Neural progenitor cell (in vitro differentiated cells): ENCODE measurements around the gene BIN2. TPM values are rescaled to one million over a fixed set of nuclear protein-coding genes. Genes with fewer than 3 reads are reported as not detected.

Source experiments
- DNase-seq: peaks from one replicate; pipeline ENCODE4 v3.0.0-alpha.2; 2016; ENCODE audit warnings: low spot score
- H2AFZ ChIP-seq: fragments of 200-600 bp; sonication (generic); replicated peaks from 2 replicates; pipeline ENCODE4 v1.6.1; 2016; ENCODE audit warnings: antibody characterized with exemption
- H3F3A ChIP-seq: fragments of 200-600 bp; sonication (generic); 2 replicates; pipeline ENCODE4 v1.6.1; 2016; ENCODE audit warnings: antibody characterized with exemption, low read depth
- H3K27ac ChIP-seq: fragments of 200-600 bp; sonication (generic); 2 replicates; pipeline ENCODE4 v1.5.1; 2016; ENCODE audit warnings: mild to moderate bottlenecking
- H3K27me3 ChIP-seq: fragments of 200-600 bp; sonication (generic); 2 replicates; pipeline ENCODE4 v1.6.1; 2016; ENCODE audit warnings: mild to moderate bottlenecking, moderate library complexity
- H3K36me3 ChIP-seq: fragments of 200-600 bp; sonication (generic); 2 replicates; pipeline ENCODE4 v1.5.1; 2016
- H3K4me1 ChIP-seq: fragments of 200-600 bp; sonication (generic); 2 replicates; pipeline ENCODE4 v1.6.1; 2016; ENCODE audit warnings: mixed run types
- H3K4me2 ChIP-seq: fragments of 200-600 bp; sonication (generic); 2 replicates; pipeline ENCODE4 v1.6.1; 2016
- H3K4me3 ChIP-seq: fragments of 200-600 bp; sonication (generic); 2 replicates; pipeline ENCODE4 v1.5.1; 2016
- H3K79me2 ChIP-seq: fragments of 200-600 bp; sonication (generic); 2 replicates; pipeline ENCODE4 v1.6.1; 2016; ENCODE audit warnings: low read depth
- H3K9ac ChIP-seq: fragments of 200-600 bp; sonication (generic); 2 replicates; pipeline ENCODE4 v1.6.1; 2016
- H3K9me3 ChIP-seq: fragments of 200-600 bp; sonication (generic); 2 replicates; pipeline ENCODE4 v1.5.1; 2016; ENCODE audit warnings: low read depth
- H4K20me1 ChIP-seq: fragments of 200-600 bp; sonication (generic); 2 replicates; pipeline ENCODE4 v1.6.1; 2016; ENCODE audit warnings: low read depth
- H3K27ac Mint-ChIP-seq: 3 replicates; pipeline ENCODE4 v1.8.0; 2021; ENCODE audit warnings: mixed read lengths
- H3K27me3 Mint-ChIP-seq: 2 replicates; pipeline ENCODE4 v1.8.0; 2022; ENCODE audit warnings: low read depth, mild to moderate bottlenecking, inconsistent platforms, moderate library complexity, mixed read lengths; ENCODE audit not compliant: insufficient read depth
- H3K36me3 Mint-ChIP-seq: 3 replicates; pipeline ENCODE4 v1.8.0; 2021; ENCODE audit warnings: mixed read lengths
- H3K4me1 Mint-ChIP-seq: 3 replicates; pipeline ENCODE4 v1.8.0; 2021; ENCODE audit warnings: mixed read lengths
- H3K4me3 Mint-ChIP-seq: 3 replicates; pipeline ENCODE4 v1.8.0; 2021; ENCODE audit warnings: mild to moderate bottlenecking, moderate library complexity, mixed read lengths
- H3K9me3 Mint-ChIP-seq: 3 replicates; pipeline ENCODE4 v1.8.0; 2020; ENCODE audit warnings: mixed read lengths
- EZH2 ChIP-seq: fragments of 200-600 bp; sonication (generic); IDR thresholded peaks from 2 replicates; pipeline ENCODE4 v1.6.1; 2017; ENCODE audit warnings: antibody characterized with exemption, mild to moderate bottlenecking, moderate library complexity
- EZH2phosphoT487 ChIP-seq: fragments of 200-600 bp; sonication (generic); IDR thresholded peaks from 2 replicates; pipeline ENCODE4 v1.6.1; 2017; ENCODE audit warnings: antibody characterized with exemption
- total RNA-seq: library from RNA; depleted of rRNA; stranded (reverse); fragments of >200 nt; gene quantifications from 2 replicates; pipeline ENCODE4 v1.2.3, GENCODE V29; 2015; ENCODE audit warnings: low replicate concordance
- TF ChIP-seq, protein P1 (sequence below): fragments of 200-600 bp; sonication (generic); IDR thresholded peaks from 2 replicates; pipeline ENCODE4 v1.5.1; 2017; ENCODE audit warnings: antibody characterized with exemption, mild to moderate bottlenecking

Gene BIN2
- total RNA-seq, 1 donor from 2014 or later, result 0.52 TPM

- H2AFZ ChIP-seq, result peak within 1 kb of the TSS; percentile 88
- no peaks in the 10 kb centered on the region for H3K36me3 ChIP-seq
- peak within 1 kb of the TSS; percentile 55 for H3K4me3 ChIP-seq
- H3K4me1 Mint-ChIP-seq, result peaks cover 8% of the 10 kb centered on the region
- no peaks in the 10 kb centered on the region for H3K9me3 Mint-ChIP-seq
- H3K4me3 Mint-ChIP-seq, result peak within 1 kb of the TSS; percentile 93
- H3F3A ChIP-seq, result peaks cover 20% of the 10 kb centered on the region
- H3K27me3 Mint-ChIP-seq, result peaks cover 23% of the 10 kb centered on the region
- H3K27ac ChIP-seq, result no peak within 1 kb of the TSS
- TF ChIP-seq EZH2phosphoT487 (peak; percentile 10), EZH2 (peak; percentile 68)
- TF ChIP-seq, protein P1, sequence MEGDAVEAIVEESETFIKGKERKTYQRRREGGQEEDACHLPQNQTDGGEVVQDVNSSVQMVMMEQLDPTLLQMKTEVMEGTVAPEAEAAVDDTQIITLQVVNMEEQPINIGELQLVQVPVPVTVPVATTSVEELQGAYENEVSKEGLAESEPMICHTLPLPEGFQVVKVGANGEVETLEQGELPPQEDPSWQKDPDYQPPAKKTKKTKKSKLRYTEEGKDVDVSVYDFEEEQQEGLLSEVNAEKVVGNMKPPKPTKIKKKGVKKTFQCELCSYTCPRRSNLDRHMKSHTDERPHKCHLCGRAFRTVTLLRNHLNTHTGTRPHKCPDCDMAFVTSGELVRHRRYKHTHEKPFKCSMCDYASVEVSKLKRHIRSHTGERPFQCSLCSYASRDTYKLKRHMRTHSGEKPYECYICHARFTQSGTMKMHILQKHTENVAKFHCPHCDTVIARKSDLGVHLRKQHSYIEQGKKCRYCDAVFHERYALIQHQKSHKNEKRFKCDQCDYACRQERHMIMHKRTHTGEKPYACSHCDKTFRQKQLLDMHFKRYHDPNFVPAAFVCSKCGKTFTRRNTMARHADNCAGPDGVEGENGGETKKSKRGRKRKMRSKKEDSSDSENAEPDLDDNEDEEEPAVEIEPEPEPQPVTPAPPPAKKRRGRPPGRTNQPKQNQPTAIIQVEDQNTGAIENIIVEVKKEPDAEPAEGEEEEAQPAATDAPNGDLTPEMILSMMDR, result peak; percentile 15
- peak within 1 kb of the TSS; percentile 89 for H3K4me2 ChIP-seq
- no peaks in the 10 kb centered on the region for H4K20me1 ChIP-seq
- H3K9me3 ChIP-seq, result no peaks in the 10 kb centered on the region
- H3K36me3 Mint-ChIP-seq, result no peaks in the 10 kb centered on the region
- peaks cover 16% of the 10 kb centered on the region for H3K4me1 ChIP-seq
- peaks cover 17% of the 10 kb centered on the region for H3K27me3 ChIP-seq
- H3K79me2 ChIP-seq, result no peaks in the 10 kb centered on the region
- DNase-seq, result peak; percentile 89
- no peak within 1 kb of the TSS for H3K27ac Mint-ChIP-seq
- H3K9ac ChIP-seq, result no peak within 1 kb of the TSS
Observed at GRCh38 chr12:51270067-51270950, 53.7 kb downstream of the BIN2 start, which contains the start of gene SMAGP. TSS of gene SMAGP (minus strand) at chr12:51270415. CDS start at chr12:51269278, 1,137 bp downstream.

DNA sequence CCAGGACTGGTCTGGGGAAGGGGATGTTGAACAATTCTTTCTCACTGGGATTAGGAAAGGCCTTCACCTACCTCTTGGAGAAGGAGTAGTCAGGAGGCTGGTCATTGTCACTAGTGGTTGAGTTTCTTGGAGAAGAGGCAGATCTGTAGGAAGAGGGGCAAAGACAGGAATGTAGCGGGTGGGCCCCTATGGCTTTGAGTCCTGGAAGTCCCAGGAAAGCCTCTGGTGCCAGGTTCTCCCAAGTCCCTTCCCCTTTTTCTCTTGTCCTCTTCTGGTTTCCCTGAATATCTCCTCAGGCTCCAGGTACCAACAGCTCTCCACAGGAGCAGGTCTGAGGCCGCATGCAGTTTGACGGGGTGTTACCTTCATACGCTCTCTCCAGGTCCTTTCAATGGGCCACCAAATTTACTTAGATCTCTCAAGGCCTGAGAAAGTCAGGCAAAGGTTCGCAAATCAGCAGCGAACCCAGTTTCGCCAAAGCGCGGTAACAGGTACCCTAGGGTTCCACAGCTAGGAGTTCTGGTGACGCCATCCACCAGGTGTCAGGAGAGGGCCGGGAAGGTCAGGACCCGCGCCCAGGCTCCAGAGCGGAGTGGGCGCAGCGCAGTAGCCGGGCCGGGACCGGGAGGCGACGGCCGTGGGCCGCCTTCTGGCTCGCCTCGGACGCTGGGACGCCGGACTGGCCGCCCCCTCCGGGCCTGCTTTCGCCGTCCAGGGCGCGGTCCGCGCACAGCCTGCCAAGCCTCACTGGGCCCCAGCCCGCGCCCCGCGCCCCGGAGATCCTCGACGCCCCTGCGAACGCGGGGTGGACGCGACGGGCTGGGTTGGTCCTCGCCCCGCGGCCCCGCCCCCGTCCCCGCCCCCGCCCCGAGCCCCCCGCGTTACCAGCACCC, 54.6 kb downstream of the BIN2 start:
- H3K4me3 Mint-ChIP-seq, result peak overlapping the region; percentile 87
- no peak overlapping the region for H3K27ac ChIP-seq
- DNase-seq, result peak; percentile 90
- H3K9me3 ChIP-seq, result no peaks in the 10 kb centered on the region
- no peaks in the 10 kb centered on the region for H3K79me2 ChIP-seq
- TF ChIP-seq, protein P1, result peak; percentile 71
- TF ChIP-seq EZH2phosphoT487 (peak; percentile 33), EZH2 (peak; percentile 14)
- H3F3A ChIP-seq, result peaks cover 13% of the 10 kb centered on the region
- H3K9me3 Mint-ChIP-seq, result no peaks in the 10 kb centered on the region
- H3K36me3 Mint-ChIP-seq, result no peaks in the 10 kb centered on the region
- H3K27ac Mint-ChIP-seq, result no peak overlapping the region
- no peaks in the 10 kb centered on the region for H4K20me1 ChIP-seq
- H3K27me3 ChIP-seq, result peaks cover 17% of the 10 kb centered on the region
- H3K4me3 ChIP-seq, result peak overlapping the region; percentile 55
- H3K4me1 ChIP-seq, result peaks cover 11% of the 10 kb centered on the region
- H3K36me3 ChIP-seq, result no peaks in the 10 kb centered on the region
- peak overlapping the region; percentile 38 for H2AFZ ChIP-seq
- H3K4me1 Mint-ChIP-seq, result peaks cover 8% of the 10 kb centered on the region
- H3K27me3 Mint-ChIP-seq, result peaks cover 23% of the 10 kb centered on the region
- H3K9ac ChIP-seq, result no peak overlapping the region
- H3K4me2 ChIP-seq, result peak overlapping the region; percentile 89

- Histone ChIP-seq H3K9me3 (no peaks in the 10 kb centered on the region), H2AFZ (no peak overlapping the region), H3K4me1 (peaks cover 8% of the 10 kb centered on the region), H3K36me3 (no peaks in the 10 kb centered on the region), H3K9ac (no peak overlapping the region), H3F3A (peaks cover 7% of the 10 kb centered on the region), H4K20me1 (no peaks in the 10 kb centered on the region), H3K27ac (no peak overlapping the region), H3K4me3 (no peak overlapping the region), H3K4me2 (no peak overlapping the region), H3K27me3 (no peaks in the 10 kb centered on the region), H3K79me2 (no peaks in the 10 kb centered on the region)
- Mint-ChIP-seq H3K36me3 (no peaks in the 10 kb centered on the region), H3K27me3 (peaks cover 8% of the 10 kb centered on the region), H3K4me1 (no peaks in the 10 kb centered on the region), H3K27ac (no peak overlapping the region), H3K4me3 (no peak overlapping the region), H3K9me3 (no peaks in the 10 kb centered on the region)
- DNase-seq, result no peak
- TF ChIP-seq, protein P1, result no peak
- no peak for TF ChIP-seq EZH2
- TF ChIP-seq EZH2phosphoT487, result no peak
Observed at GRCh38 chr12:51265024-51265423, 59.0 kb downstream of the BIN2 start.
